OCI-LY1 (cell line): ENCODE measurements around the gene PIP4K2C.

Source experiments
- H2AFZ ChIP-seq: fragments of 200-600 bp; sonication (generic), shearing (Covaris generic); 2 replicates; pipeline ENCODE4 v1.6.0; 2014; ENCODE audit warnings: antibody characterized with exemption, mild to moderate bottlenecking, low read length
- H3F3A ChIP-seq: fragments of 200-600 bp; sonication (generic), shearing (Covaris generic); 2 replicates; pipeline ENCODE4 v1.6.0; 2014; ENCODE audit warnings: mild to moderate bottlenecking, antibody characterized with exemption, low read length, moderate library complexity; ENCODE audit not compliant: insufficient read depth
- H3K27ac ChIP-seq: fragments of 200-600 bp; sonication (generic); 2 replicates; pipeline ENCODE4 v1.5.1; 2014; ENCODE audit warnings: low read length, mixed run types, mild to moderate bottlenecking, low read depth; ENCODE audit not compliant: poor library complexity, severe bottlenecking
- H3K27me3 ChIP-seq: fragments of 200-600 bp; sonication (generic); 2 replicates; pipeline ENCODE4 v1.6.0; 2014; ENCODE audit warnings: antibody characterized with exemption, mild to moderate bottlenecking, low read length, moderate library complexity; ENCODE audit not compliant: insufficient read depth
- H3K36me3 ChIP-seq: fragments of 200-600 bp; sonication (generic); 2 replicates; pipeline ENCODE4 v1.6.1; 2014; ENCODE audit warnings: mild to moderate bottlenecking, antibody characterized with exemption, low read length, moderate library complexity, mixed read lengths; ENCODE audit not compliant: insufficient read depth
- H3K4me1 ChIP-seq: fragments of 200-600 bp; sonication (generic); 2 replicates; pipeline ENCODE4 v1.5.1; 2014; ENCODE audit warnings: mild to moderate bottlenecking, low read length, moderate library complexity; ENCODE audit not compliant: insufficient read depth, severe bottlenecking
- H3K4me2 ChIP-seq: fragments of 200-600 bp; sonication (generic), shearing (Covaris generic); 2 replicates; pipeline ENCODE4 v1.6.1; 2014; ENCODE audit warnings: low read length
- H3K4me3 ChIP-seq: fragments of 200-600 bp; sonication (generic); 2 replicates; pipeline ENCODE4 v1.5.1; 2014; ENCODE audit warnings: low read length, low read depth, mild to moderate bottlenecking, mixed read lengths; ENCODE audit not compliant: poor library complexity, severe bottlenecking
- H3K79me2 ChIP-seq: fragments of 200-600 bp; shearing (Covaris generic); 2 replicates; pipeline ENCODE4 v1.6.1; 2016; ENCODE audit warnings: mixed run types, low read length, mixed read lengths; ENCODE audit not compliant: insufficient read depth
- H3K9ac ChIP-seq: fragments of 200-600 bp; sonication (generic), shearing (Covaris generic); 2 replicates; pipeline ENCODE4 v1.6.1; 2014; ENCODE audit warnings: mild to moderate bottlenecking, low read length, mixed read lengths
- H3K9me2 ChIP-seq: fragments of 200-600 bp; sonication (generic), shearing (Covaris generic); 2 replicates; pipeline ENCODE4 v1.6.1; 2014; ENCODE audit warnings: low read depth, mild to moderate bottlenecking, low read length, mixed read lengths
- H3K9me3 ChIP-seq: fragments of 200-600 bp; shearing (Covaris generic); 2 replicates; pipeline ENCODE4 v1.6.1; 2014; ENCODE audit warnings: low read length, mixed read lengths
- H4K20me1 ChIP-seq: fragments of 200-600 bp; sonication (generic), shearing (Covaris generic); 2 replicates; pipeline ENCODE4 v1.6.0; 2016; ENCODE audit warnings: mild to moderate bottlenecking, low read length; ENCODE audit not compliant: insufficient read depth
- EZH2 ChIP-seq: fragments of 200-600 bp; sonication (generic), shearing (Covaris generic); IDR thresholded peaks from 2 replicates; pipeline ENCODE4 v1.8.0; 2017; ENCODE audit warnings: borderline replicate concordance, mixed run types, mild to moderate bottlenecking, antibody characterized with exemption, low read length, moderate library complexity, mixed read lengths
- TF ChIP-seq, protein P1 (sequence below): fragments of 200-600 bp; sonication (generic), shearing (Covaris generic); IDR thresholded peaks from 2 replicates; pipeline ENCODE4 v1.5.1; 2017; ENCODE audit warnings: mild to moderate bottlenecking, antibody characterized with exemption, low read length, moderate library complexity, mixed read lengths

PIP4K2C gene

DNA sequence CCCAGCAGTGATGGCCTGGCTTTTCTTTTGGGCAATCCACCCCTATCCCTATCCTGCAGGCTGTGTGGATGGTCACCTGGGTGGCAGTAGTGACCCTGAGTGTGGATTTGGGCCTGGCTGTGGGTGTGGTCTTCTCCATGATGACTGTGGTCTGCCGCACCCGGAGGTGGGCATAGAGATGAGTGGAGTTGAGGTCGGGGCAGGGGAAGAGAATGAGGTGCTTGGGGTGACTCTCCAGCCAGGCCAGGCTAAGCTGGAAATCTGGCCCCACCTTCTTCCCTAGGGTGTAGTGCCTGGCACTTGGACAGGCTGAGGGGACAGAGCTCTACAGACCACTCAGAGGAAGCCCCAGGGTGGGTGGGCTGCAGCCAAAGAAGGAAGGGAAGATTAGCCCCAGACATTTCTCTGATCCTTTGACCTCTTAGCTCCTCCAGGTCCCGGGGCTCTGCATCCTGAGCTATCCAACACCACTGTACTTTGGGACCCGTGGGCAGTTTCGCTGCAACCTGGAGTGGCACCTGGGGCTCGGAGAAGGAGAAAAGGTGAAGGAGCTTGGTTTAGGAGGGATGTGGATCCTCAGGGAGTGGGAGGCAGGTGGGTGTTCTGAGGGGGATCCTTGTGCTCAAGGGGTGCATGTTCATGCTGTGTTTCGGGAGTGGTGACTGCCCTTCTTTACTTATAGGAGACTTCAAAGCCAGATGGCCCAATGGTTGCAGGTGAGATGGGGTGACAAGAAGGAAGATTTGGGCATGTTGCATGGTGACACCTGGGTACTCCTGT is 33.6 kb downstream of the PIP4K2C start:
- Histone ChIP-seq H3K36me3 (no peaks in the 10 kb centered on the region), H3K9ac (no peak overlapping the region), H3F3A (no peaks in the 10 kb centered on the region), H3K9me3 (no peaks in the 10 kb centered on the region), H3K27ac (no peak overlapping the region), H3K9me2 (no peaks in the 10 kb centered on the region), H3K4me3 (no peak overlapping the region), H3K4me2 (no peak overlapping the region), H3K79me2 (no peaks in the 10 kb centered on the region), H3K27me3 (peaks cover 6% of the 10 kb centered on the region), H3K4me1 (peaks cover 9% of the 10 kb centered on the region), H2AFZ (no peak overlapping the region), H4K20me1 (no peaks in the 10 kb centered on the region)
- TF ChIP-seq, protein P1, sequence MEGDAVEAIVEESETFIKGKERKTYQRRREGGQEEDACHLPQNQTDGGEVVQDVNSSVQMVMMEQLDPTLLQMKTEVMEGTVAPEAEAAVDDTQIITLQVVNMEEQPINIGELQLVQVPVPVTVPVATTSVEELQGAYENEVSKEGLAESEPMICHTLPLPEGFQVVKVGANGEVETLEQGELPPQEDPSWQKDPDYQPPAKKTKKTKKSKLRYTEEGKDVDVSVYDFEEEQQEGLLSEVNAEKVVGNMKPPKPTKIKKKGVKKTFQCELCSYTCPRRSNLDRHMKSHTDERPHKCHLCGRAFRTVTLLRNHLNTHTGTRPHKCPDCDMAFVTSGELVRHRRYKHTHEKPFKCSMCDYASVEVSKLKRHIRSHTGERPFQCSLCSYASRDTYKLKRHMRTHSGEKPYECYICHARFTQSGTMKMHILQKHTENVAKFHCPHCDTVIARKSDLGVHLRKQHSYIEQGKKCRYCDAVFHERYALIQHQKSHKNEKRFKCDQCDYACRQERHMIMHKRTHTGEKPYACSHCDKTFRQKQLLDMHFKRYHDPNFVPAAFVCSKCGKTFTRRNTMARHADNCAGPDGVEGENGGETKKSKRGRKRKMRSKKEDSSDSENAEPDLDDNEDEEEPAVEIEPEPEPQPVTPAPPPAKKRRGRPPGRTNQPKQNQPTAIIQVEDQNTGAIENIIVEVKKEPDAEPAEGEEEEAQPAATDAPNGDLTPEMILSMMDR = no peak
- TF ChIP-seq EZH2 = no peak

DNA sequence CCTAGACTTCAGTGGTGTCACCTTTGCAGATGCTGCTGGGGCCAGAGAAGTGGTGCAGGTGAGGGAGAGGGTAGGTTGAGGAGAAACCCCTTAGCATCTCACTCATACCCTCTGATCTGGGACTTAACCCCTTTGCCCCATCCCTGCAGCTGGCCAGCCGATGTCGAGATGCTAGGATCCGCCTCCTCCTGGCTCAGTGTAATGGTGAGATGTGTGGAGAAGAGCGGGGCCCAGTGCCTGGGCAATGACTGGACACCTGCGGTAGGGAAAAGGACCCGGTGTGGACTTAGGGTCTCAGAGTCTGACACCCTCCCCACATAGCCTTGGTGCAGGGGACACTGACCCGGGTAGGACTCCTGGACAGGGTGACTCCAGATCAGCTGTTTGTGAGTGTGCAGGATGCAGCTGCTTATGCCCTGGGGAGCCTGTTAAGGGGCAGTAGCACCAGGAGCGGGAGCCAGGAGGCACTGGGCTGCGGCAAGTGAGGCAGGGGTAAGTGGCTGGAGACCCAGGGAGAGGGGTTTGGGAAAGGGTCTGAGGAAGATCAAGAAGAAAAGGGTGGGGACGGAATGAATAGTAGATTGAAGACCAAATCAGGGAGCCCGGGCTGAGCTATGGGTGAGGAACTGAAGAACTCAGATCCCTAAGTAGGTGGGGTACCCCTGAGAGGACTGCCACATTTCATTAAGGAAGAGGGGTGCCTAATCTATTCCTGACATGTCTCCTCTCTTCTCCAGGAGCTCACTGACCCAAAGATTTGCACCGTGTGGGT is 34.5 kb downstream of the PIP4K2C start:
- Histone ChIP-seq H4K20me1 (no peaks in the 10 kb centered on the region), H3K4me1 (peaks cover 9% of the 10 kb centered on the region), H3K27ac (no peak overlapping the region), H3F3A (no peaks in the 10 kb centered on the region), H3K36me3 (no peaks in the 10 kb centered on the region), H3K9me2 (no peaks in the 10 kb centered on the region), H3K9ac (no peak overlapping the region), H3K79me2 (no peaks in the 10 kb centered on the region), H3K9me3 (no peaks in the 10 kb centered on the region), H2AFZ (no peak overlapping the region), H3K4me3 (no peak overlapping the region), H3K4me2 (no peak overlapping the region), H3K27me3 (peaks cover 6% of the 10 kb centered on the region)
- TF ChIP-seq EZH2 = no peak
- TF ChIP-seq, protein P1 = no peak

GRCh38 chr12:57626111-57626920 is 35.3 kb downstream of the PIP4K2C start:
- H3K9me3 ChIP-seq = no peaks in the 10 kb centered on the region
- peaks cover 6% of the 10 kb centered on the region for H3K27me3 ChIP-seq
- H2AFZ ChIP-seq = no peak overlapping the region
- H3K27ac ChIP-seq = no peak overlapping the region
- no peaks in the 10 kb centered on the region for H3K9me2 ChIP-seq
- peaks cover 4% of the 10 kb centered on the region for H3K4me1 ChIP-seq
- H3K36me3 ChIP-seq = no peaks in the 10 kb centered on the region
- no peak for TF ChIP-seq EZH2
- TF ChIP-seq, protein P1 = no peak
- no peaks in the 10 kb centered on the region for H4K20me1 ChIP-seq
- no peak overlapping the region for H3K4me2 ChIP-seq
- no peak overlapping the region for H3K9ac ChIP-seq
- no peaks in the 10 kb centered on the region for H3K79me2 ChIP-seq
- H3K4me3 ChIP-seq = no peak overlapping the region
- no peaks in the 10 kb centered on the region for H3F3A ChIP-seq
